Retinal pigment epithelial cell (primary cell): ENCODE measurements around the gene GPC5.

Experiments
- DNase-seq: peaks from one replicate; pipeline ENCODE4 v3.0.0-alpha.2; 2010; ENCODE audit warnings: low read depth
- H3K4me3 ChIP-seq: 2 replicates; pipeline ENCODE4 v1.5.1; 2011; ENCODE audit warnings: mild to moderate bottlenecking, low read length, control low read depth, moderate library complexity
- CTCF ChIP-seq: conservative IDR thresholded peaks from 2 replicates; pipeline ENCODE4 v1.5.1; 2011; ENCODE audit warnings: low read depth, low read length, control low read depth, inconsistent platforms

GPC5 gene

GRCh38 chr13:92355213-92355612 lies 956.8 kb downstream of the GPC5 start:
- no peak overlapping the region for H3K4me3 ChIP-seq
- no peak for DNase-seq
- peak; percentile 44 for TF ChIP-seq CTCF

GRCh38 chr13:92362717-92363116 lies 964.3 kb downstream of the GPC5 start:
- TF ChIP-seq CTCF, result no peak

GRCh38 chr13:92365904-92366303 lies 967.5 kb downstream of the GPC5 start:
- TF ChIP-seq CTCF, result no peak
- H3K4me3 ChIP-seq, result no peak overlapping the region
- no peak for DNase-seq

More at GRCh38 chr13:92362717-92363116, 964.3 kb downstream of the GPC5 start:
- DNase-seq, result peak; percentile 50
- no peak overlapping the region for H3K4me3 ChIP-seq

- TF ChIP-seq CTCF, result no peak
- no peak overlapping the region for H3K4me3 ChIP-seq
- no peak for DNase-seq
Measured at GRCh38 chr13:92377396-92377795, 979.0 kb downstream of the GPC5 start.

GRCh38 chr13:92379371-92379770 lies 981.0 kb downstream of the GPC5 start:
- no peak overlapping the region for H3K4me3 ChIP-seq
- no peak for DNase-seq
- TF ChIP-seq CTCF, result no peak

GRCh38 chr13:92384410-92384809 lies 986.0 kb downstream of the GPC5 start:
- no peak overlapping the region for H3K4me3 ChIP-seq
- no peak for TF ChIP-seq CTCF
- DNase-seq, result no peak

- no peak for DNase-seq
- H3K4me3 ChIP-seq, result no peak overlapping the region
- TF ChIP-seq CTCF, result no peak
Measured at GRCh38 chr13:92387245-92387644, 988.8 kb downstream of the GPC5 start.
